GM12891 (cell line): Measurements from ENCODE around the gene NRXN3.

Experiments
- PAX5 ChIP-seq: IDR thresholded peaks from 2 replicates; pipeline ENCODE4 v1.6.1; 2011; ENCODE audit warnings: low read length, moderate library complexity, mild to moderate bottlenecking; ENCODE audit not compliant: insufficient read depth, severe bottlenecking
- POLR2A ChIP-seq: IDR thresholded peaks from 2 replicates; pipeline ENCODE4 v1.6.1; 2011; ENCODE audit warnings: low read depth, low read length, control low read depth
- POLR2AphosphoS5 ChIP-seq: IDR thresholded peaks from 2 replicates; pipeline ENCODE4 v1.6.1; 2011; ENCODE audit warnings: low read depth, low read length, control low read depth
- POU2F2 ChIP-seq: IDR thresholded peaks from 2 replicates; pipeline ENCODE4 v1.6.1; 2011; ENCODE audit warnings: low read depth, mild to moderate bottlenecking, control low read depth, low read length, moderate library complexity
- SPI1 ChIP-seq: IDR thresholded peaks from 2 replicates; pipeline ENCODE4 v1.6.1; 2011; ENCODE audit warnings: low read depth, low read length, control low read depth
- TAF1 ChIP-seq: IDR thresholded peaks from 2 replicates; pipeline ENCODE4 v1.6.1; 2011; ENCODE audit warnings: low read depth, low read length, control low read depth

DNA sequence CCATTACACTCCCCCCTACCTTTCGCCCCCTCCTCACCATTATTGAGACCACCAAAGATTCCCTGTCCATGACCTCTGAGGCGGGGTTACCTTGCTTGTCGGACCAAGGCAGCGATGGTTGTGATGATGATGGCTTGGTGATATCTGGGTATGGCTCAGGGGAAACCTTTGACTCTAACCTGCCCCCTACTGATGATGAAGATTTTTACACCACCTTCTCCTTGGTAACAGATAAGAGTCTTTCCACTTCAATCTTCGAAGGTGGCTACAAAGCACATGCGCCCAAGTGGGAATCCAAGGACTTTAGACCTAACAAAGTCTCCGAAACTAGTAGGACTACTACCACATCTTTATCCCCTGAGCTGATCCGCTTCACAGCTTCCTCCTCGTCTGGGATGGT, 1690.9 kb downstream of the NRXN3 start:
- TF ChIP-seq POLR2A (no peak), POLR2AphosphoS5 (no peak), TAF1 (no peak), SPI1 (no peak), POU2F2 (no peak), PAX5 (no peak)
